Glutamatergic neuron (in vitro differentiated cells): ENCODE data around the gene UNC13A. TPM values are rescaled to one million over a fixed set of nuclear protein-coding genes. Genes with fewer than 3 reads are reported as not detected.
A peak's percentile ranks its signal among the peaks of the same experiment; 100 is the strongest.

Experiments
- DNase-seq: peaks from one replicate; pipeline ENCODE4 v3.0.0; 2022
- H3K27ac Mint-ChIP-seq: one replicate; pipeline ENCODE4 v1.8.0; 2020; ENCODE audit warnings: mild to moderate bottlenecking, mixed read lengths, inconsistent platforms; ENCODE audit not compliant: unreplicated experiment
- H3K27me3 Mint-ChIP-seq: one replicate; pipeline ENCODE4 v1.8.0; 2020; ENCODE audit warnings: mild to moderate bottlenecking, moderate library complexity, mixed read lengths, inconsistent platforms; ENCODE audit not compliant: unreplicated experiment
- H3K36me3 Mint-ChIP-seq: one replicate; pipeline ENCODE4 v1.8.0; 2020; ENCODE audit warnings: mild to moderate bottlenecking, mixed read lengths, inconsistent platforms; ENCODE audit not compliant: unreplicated experiment
- H3K4me1 Mint-ChIP-seq: one replicate; pipeline ENCODE4 v1.8.0; 2020; ENCODE audit warnings: mild to moderate bottlenecking, low read depth, mixed read lengths, inconsistent platforms; ENCODE audit not compliant: unreplicated experiment
- H3K4me3 Mint-ChIP-seq: one replicate; pipeline ENCODE4 v1.8.0; 2020; ENCODE audit warnings: mild to moderate bottlenecking, mixed read lengths, inconsistent platforms; ENCODE audit not compliant: unreplicated experiment
- H3K9me3 Mint-ChIP-seq: one replicate; pipeline ENCODE4 v1.8.0; 2020; ENCODE audit warnings: mild to moderate bottlenecking, moderate library complexity, mixed read lengths, inconsistent platforms; ENCODE audit not compliant: unreplicated experiment
- CTCF ChIP-seq: fragments of 200-600 bp; sonication (generic); IDR thresholded peaks from one replicate; pipeline ENCODE4 v1.5.0; 2021; ENCODE audit not compliant: partially characterized antibody, unreplicated experiment
- total RNA-seq: library from RNA; stranded (reverse); fragmentation: NEBNext Ultra II Directional; extraction: Animal tissue kit (Norgen Biotek cat#: 25700); gene quantifications from one replicate; pipeline ENCODE4 v1.2.1, GENCODE V29; 2021; ENCODE audit not compliant: unreplicated experiment

UNC13A gene
- total RNA-seq, 1 donor from 2014 or later = 79.7 TPM

GRCh38 chr19:17703824-17704463 lies 15.8 kb upstream of the UNC13A start:
- Mint-ChIP-seq H3K9me3 (peaks cover 8% of the 10 kb centered on the region), H3K4me3 (no peak overlapping the region), H3K27me3 (no peaks in the 10 kb centered on the region), H3K36me3 (no peaks in the 10 kb centered on the region), H3K27ac (no peak overlapping the region), H3K4me1 (peaks cover 2% of the 10 kb centered on the region)
- DNase-seq = peak; percentile 79
- peak; percentile 80 for TF ChIP-seq CTCF

- no peaks in the 10 kb centered on the region for H3K36me3 Mint-ChIP-seq
- no peak for DNase-seq
- no peak for TF ChIP-seq CTCF
- peaks cover 4% of the 10 kb centered on the region for H3K27me3 Mint-ChIP-seq
- no peaks in the 10 kb centered on the region for H3K9me3 Mint-ChIP-seq
- peaks cover 2% of the 10 kb centered on the region for H3K4me1 Mint-ChIP-seq
- no peak overlapping the region for H3K27ac Mint-ChIP-seq
- no peak overlapping the region for H3K4me3 Mint-ChIP-seq
Observed at GRCh38 chr19:17695198-17695597, 7.0 kb upstream of the UNC13A start.

- H3K9me3 Mint-ChIP-seq = no peaks in the 10 kb centered on the region
- no peaks in the 10 kb centered on the region for H3K36me3 Mint-ChIP-seq
- H3K4me1 Mint-ChIP-seq = peaks cover 3% of the 10 kb centered on the region
- H3K4me3 Mint-ChIP-seq = no peak overlapping the region
- H3K27me3 Mint-ChIP-seq = peaks cover 7% of the 10 kb centered on the region
- TF ChIP-seq CTCF = no peak
- DNase-seq = no peak
- no peak overlapping the region for H3K27ac Mint-ChIP-seq
Observed at GRCh38 chr19:17692566-17692965, 4.4 kb upstream of the UNC13A start.

GRCh38 chr19:17688853-17689595 lies 870 bp upstream of the UNC13A start:
- DNase-seq = no peak
- no peak for TF ChIP-seq CTCF
- Mint-ChIP-seq H3K27ac (peak overlapping the region; percentile 89), H3K36me3 (no peaks in the 10 kb centered on the region), H3K9me3 (no peaks in the 10 kb centered on the region), H3K4me3 (peak overlapping the region; percentile 99), H3K4me1 (peaks cover 3% of the 10 kb centered on the region), H3K27me3 (peaks cover 6% of the 10 kb centered on the region)
